Peyer's patch (tissue), 4 donors: Measurements from ENCODE around the gene CALR3.

Experiments
- POLR2A ChIP-seq, 2 donors: fragments of 450-650 bp; IDR thresholded peaks; one replicate each; pipeline ENCODE4 v1.5.1; 2017; ENCODE audit warnings: antibody characterized with exemption in 2 of 2, mild to moderate bottlenecking in 2 of 2, moderate library complexity in 2 of 2
- TF ChIP-seq, protein P1 (sequence below), 6 experiments: fragments of 450-650 bp in 4 of 6; fragments of 200-600 bp in 2 of 6; sonication (generic) in 1 of 6; IDR thresholded peaks; one replicate each; pipeline ENCODE4 v1.5.1; 2017 to 2019; ENCODE audit warnings: antibody characterized with exemption in 6 of 6, mild to moderate bottlenecking in 3 of 6, moderate library complexity in 1 of 6

DNA sequence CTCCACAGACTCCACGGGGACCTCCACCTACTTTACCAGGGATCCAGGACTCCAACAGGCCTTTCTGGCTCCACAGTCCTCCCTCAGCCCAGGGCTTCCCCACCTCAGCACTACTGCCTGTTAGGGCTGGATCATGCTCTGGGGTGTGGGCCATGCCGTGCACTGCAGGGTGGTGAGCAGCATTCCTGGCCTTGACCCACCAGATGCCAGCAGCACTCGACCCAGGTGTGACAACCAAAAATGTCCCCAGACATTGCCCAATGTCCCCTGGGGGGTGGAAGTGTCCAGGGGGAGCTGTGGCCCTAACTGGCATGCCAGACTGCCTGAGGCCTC, 66.2 kb downstream of the CALR3 start:
- TF ChIP-seq, protein P1, sequence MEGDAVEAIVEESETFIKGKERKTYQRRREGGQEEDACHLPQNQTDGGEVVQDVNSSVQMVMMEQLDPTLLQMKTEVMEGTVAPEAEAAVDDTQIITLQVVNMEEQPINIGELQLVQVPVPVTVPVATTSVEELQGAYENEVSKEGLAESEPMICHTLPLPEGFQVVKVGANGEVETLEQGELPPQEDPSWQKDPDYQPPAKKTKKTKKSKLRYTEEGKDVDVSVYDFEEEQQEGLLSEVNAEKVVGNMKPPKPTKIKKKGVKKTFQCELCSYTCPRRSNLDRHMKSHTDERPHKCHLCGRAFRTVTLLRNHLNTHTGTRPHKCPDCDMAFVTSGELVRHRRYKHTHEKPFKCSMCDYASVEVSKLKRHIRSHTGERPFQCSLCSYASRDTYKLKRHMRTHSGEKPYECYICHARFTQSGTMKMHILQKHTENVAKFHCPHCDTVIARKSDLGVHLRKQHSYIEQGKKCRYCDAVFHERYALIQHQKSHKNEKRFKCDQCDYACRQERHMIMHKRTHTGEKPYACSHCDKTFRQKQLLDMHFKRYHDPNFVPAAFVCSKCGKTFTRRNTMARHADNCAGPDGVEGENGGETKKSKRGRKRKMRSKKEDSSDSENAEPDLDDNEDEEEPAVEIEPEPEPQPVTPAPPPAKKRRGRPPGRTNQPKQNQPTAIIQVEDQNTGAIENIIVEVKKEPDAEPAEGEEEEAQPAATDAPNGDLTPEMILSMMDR (IDR thresholded peaks at IDR 0.05) = no peak
- TF ChIP-seq POLR2A (IDR thresholded peaks at IDR 0.05) = no peak
